Ascending aorta (tissue), 2 donors: ENCODE measurements around the gene RNF112. TPM values are rescaled to one million over a fixed set of nuclear protein-coding genes. Genes with fewer than 3 reads are reported as not detected.

ENCODE experiments used
- DNase-seq, 2 donors: peaks; one replicate each; pipeline ENCODE4 v3.0.0-alpha.2; 2019; ENCODE audit warnings: low spot score in 2 of 2
- H3K27ac ChIP-seq, 2 donors: fragments of 200-600 bp; sonication (generic); one replicate each; pipeline ENCODE4 v1.5.1; 2016 to 2017; ENCODE audit warnings: mild to moderate bottlenecking in 1 of 2
- H3K27me3 ChIP-seq: fragments of 200-600 bp; sonication (generic); one replicate; pipeline ENCODE4 v1.5.1; 2017
- H3K36me3 ChIP-seq, 2 donors: fragments of 200-600 bp; sonication (generic); one replicate each; pipeline ENCODE4 v1.5.1; 2016
- H3K4me1 ChIP-seq, 2 donors: fragments of 200-600 bp; sonication (generic); one replicate each; pipeline ENCODE4 v1.5.1; 2016 to 2017; ENCODE audit warnings: mild to moderate bottlenecking in 1 of 2
- H3K4me3 ChIP-seq, 2 donors: fragments of 200-600 bp; sonication (generic); one replicate each; pipeline ENCODE4 v1.5.1; 2016 to 2017; ENCODE audit warnings: mild to moderate bottlenecking in 1 of 2
- H3K9me3 ChIP-seq, 2 donors: fragments of 200-600 bp; sonication (generic); one replicate each; pipeline ENCODE4 v1.5.1; 2016
- CTCF ChIP-seq, 3 experiments: fragments of 200-600 bp in 2 of 3; fragments of 450-650 bp in 1 of 3; sonication (generic) in 2 of 3; IDR thresholded peaks; one replicate each; pipeline ENCODE4 v1.5.1; 2016 to 2019; ENCODE audit warnings: antibody characterized with exemption in 3 of 3, mild to moderate bottlenecking in 1 of 3, moderate library complexity in 1 of 3
- intact Hi-C: fragments of 100-400 bp; cut with DNase I; formaldehyde crosslinking; loops from one replicate; pipeline ENCODE4 v1.15.1; 2023
- total RNA-seq: library from RNA; depleted of rRNA; stranded (reverse); fragments of >200 nt; gene quantifications from one replicate; pipeline ENCODE4 v1.1.0, GENCODE V29; 2016

Gene RNF112
- total RNA-seq, 1 donor from 2014 or later = 0.53 TPM

- Histone ChIP-seq H3K36me3 (no peaks in the 10 kb centered on the region), H3K9me3 (no peaks in the 10 kb centered on the region), H3K27me3 (no peaks in the 10 kb centered on the region), H3K27ac (no peak overlapping the region), H3K4me3 (no peak overlapping the region), H3K4me1 (peaks cover 8 to 19% of the 10 kb centered on the region in 2 donors)
- intact Hi-C loops = no loop called here
- no peak for DNase-seq
- TF ChIP-seq CTCF (IDR thresholded peaks at IDR 0.05) = no peak
Observed at GRCh38 chr17:19402171-19402570, 8.9 kb upstream of the RNF112 start.

DNA sequence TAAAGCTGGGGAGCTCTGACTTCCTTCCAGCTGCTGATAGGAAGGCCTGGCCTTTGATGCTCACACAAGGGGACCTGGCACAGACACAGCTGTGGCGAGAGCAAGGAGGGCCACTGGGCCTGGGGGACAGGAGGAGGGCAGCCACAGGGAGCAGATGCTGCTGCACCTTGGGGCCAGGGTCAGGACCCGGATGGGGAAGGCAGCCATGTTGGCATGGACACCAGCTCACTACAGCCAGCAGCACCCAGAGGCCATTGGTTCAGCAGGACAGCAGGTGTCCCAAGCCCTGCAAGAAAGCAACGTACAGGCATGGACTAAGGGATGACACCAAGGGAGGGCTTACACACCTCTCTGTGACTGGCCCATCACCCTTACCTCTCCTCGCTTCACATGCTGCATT is 8.0 kb upstream of the RNF112 start:
- intact Hi-C loops = no loop called here

DNA sequence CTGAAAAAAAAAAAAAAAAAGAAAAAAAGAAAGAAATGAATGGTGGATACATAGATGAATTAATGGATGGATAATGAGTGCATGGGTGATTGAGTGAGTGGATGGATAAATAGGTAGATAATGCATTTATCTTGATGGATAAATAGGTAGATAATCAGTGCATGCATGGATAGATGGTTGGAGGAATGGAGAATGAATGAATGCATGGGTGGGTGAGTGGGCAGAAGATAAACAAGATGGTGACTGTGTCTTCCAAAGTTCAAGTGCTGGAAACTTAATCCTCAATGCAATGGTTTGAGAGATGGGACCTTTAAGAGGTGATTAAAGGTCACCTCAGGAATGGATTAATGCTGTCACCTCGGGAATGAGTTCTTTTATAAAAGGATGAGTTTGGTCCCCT is 6.8 kb upstream of the RNF112 start:
- Histone ChIP-seq H3K36me3 (no peaks in the 10 kb centered on the region), H3K27me3 (no peaks in the 10 kb centered on the region), H3K4me1 (no peaks in the 10 kb centered on the region), H3K9me3 (no peaks in the 10 kb centered on the region), H3K27ac (no peak overlapping the region), H3K4me3 (no peak overlapping the region)
- DNase-seq = no peak
- intact Hi-C loops = no loop called here
- TF ChIP-seq CTCF (IDR thresholded peaks at IDR 0.05) = no peak

More for the DNA sequence above, 8.0 kb upstream of the RNF112 start:
- Histone ChIP-seq H3K27ac (no peak overlapping the region), H3K4me3 (no peak overlapping the region), H3K27me3 (no peaks in the 10 kb centered on the region), H3K36me3 (no peaks in the 10 kb centered on the region), H3K9me3 (no peaks in the 10 kb centered on the region), H3K4me1 (peaks cover 6 to 12% of the 10 kb centered on the region in 2 donors)
- TF ChIP-seq CTCF (IDR thresholded peaks at IDR 0.05) = no peak
- no peak for DNase-seq

- H3K27ac ChIP-seq = no peak overlapping the region
- H3K4me1 ChIP-seq = no peaks in the 10 kb centered on the region
- intact Hi-C loops = no loop called here
- H3K9me3 ChIP-seq = no peaks in the 10 kb centered on the region
- TF ChIP-seq CTCF (IDR thresholded peaks at IDR 0.05) = no peak
- no peak for DNase-seq
- H3K27me3 ChIP-seq = no peaks in the 10 kb centered on the region
- no peaks in the 10 kb centered on the region for H3K36me3 ChIP-seq
- H3K4me3 ChIP-seq = no peak overlapping the region
Observed at GRCh38 chr17:19405114-19405513, 5.9 kb upstream of the RNF112 start.

DNA sequence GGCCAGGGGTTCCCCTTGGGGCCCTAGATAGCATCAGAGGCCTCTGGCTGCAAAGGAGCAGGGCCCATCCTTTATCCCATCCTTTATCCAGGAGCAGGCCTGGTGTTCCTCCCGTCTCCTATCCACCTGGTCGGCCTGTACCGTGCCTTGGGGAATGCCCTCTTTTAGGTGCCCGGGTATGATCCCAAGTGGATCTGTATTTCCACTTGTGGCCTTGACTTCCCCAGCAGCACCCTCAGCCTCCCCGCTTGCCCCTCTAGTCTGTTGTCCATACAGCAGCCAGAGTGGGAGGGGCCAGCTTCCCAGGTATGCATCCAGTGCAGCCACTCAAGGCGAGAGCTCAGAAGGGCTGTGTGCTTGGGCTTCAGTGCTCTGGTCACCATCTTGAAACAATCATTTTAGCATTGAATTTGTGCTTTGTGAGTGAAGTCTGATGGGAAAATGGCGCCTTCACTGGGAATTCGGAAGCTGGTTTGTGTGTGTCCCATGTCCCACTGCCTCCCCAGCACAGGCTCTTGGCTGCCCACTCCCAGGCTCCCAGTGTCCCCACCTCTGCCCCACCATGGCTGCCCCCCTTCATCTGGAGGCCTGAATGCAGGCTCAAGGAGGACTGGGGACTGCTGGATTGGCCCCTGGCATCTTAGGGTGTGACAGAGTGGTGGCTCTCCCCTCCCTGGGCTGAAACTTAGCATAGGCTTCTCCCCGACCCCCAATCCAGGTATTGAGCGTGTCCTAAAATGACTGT is 3.3 kb upstream of the RNF112 start:
- H3K4me1 ChIP-seq = peaks cover 0 to 3% of the 10 kb centered on the region in 2 donors
- TF ChIP-seq CTCF (IDR thresholded peaks at IDR 0.05) = no peak
- no peaks in the 10 kb centered on the region for H3K27me3 ChIP-seq
- H3K4me3 ChIP-seq = no peak overlapping the region
- H3K36me3 ChIP-seq = no peaks in the 10 kb centered on the region
- no peaks in the 10 kb centered on the region for H3K9me3 ChIP-seq
- no peak for DNase-seq
- intact Hi-C loops = no loop called here
- no peak overlapping the region for H3K27ac ChIP-seq

GRCh38 chr17:19408346-19408710 is 2.7 kb upstream of the RNF112 start:
- TF ChIP-seq CTCF (IDR thresholded peaks at IDR 0.05) = no peak
- no peak overlapping the region for H3K27ac ChIP-seq
- intact Hi-C loops = no loop called here
- H3K4me1 ChIP-seq = peaks cover 0 to 3% of the 10 kb centered on the region in 2 donors
- H3K9me3 ChIP-seq = no peaks in the 10 kb centered on the region
- no peak overlapping the region for H3K4me3 ChIP-seq
- no peak for DNase-seq
- no peaks in the 10 kb centered on the region for H3K27me3 ChIP-seq
- H3K36me3 ChIP-seq = no peaks in the 10 kb centered on the region
